PC-3 (cell line): ENCODE data around the gene CEP112.

Source experiments
- CTCF ChIP-seq: fragments of 300-600 bp; sonication (generic); conservative IDR thresholded peaks from 2 replicates; pipeline ENCODE4 v1.5.1; 2017; ENCODE audit warnings: antibody characterized with exemption, low read depth, mild to moderate bottlenecking, low read length
- EZH2 ChIP-seq: fragments of 300-600 bp; sonication (generic); IDR thresholded peaks from one replicate; pipeline ENCODE4 v1.6.1; 2017; ENCODE audit warnings: antibody characterized with exemption, mild to moderate bottlenecking, low read length; ENCODE audit not compliant: unreplicated experiment

- no peak for TF ChIP-seq EZH2
- no peak for TF ChIP-seq CTCF
Measured at GRCh38 chr17:65667656-65668055, 524.3 kb downstream of the CEP112 start.
